Stimulated activated CD4-positive, alpha-beta T cell treated with anti-CD3 and anti-CD28 coated beads, Interleukin-1b, Interleukin-23, amount 100 ng/mL, for 1 hour (primary cell): ENCODE data around the gene CD63.
"Not testable (repeated sequence)": the region's sequence is repeated elsewhere in the genome, so short reads cannot be mapped to it uniquely, and the experiment has no call there.

Source experiments
- DNase-seq, 2 donors: peaks; one replicate each; pipeline ENCODE4 v3.0.0-alpha.2; 2020; ENCODE audit warnings: low read depth in 2 of 2

Gene CD63

GRCh38 chr12:55728939-55729818, at the start of gene CD63:
TSS of gene CD63 (minus strand) at chr12:55729009. CDS start at chr12:55728341, 668 bp downstream.
- DNase-seq, result peak in 1 of 2 donors; percentile 57

- DNase-seq, result no peak
Measured at GRCh38 chr12:55777856-55778255, 49.0 kb upstream of the CD63 start.

GRCh38 chr12:55771736-55772135, 42.9 kb upstream of the CD63 start:
- DNase-seq, result no peak

GRCh38 chr12:55767156-55767555, 38.3 kb upstream of the CD63 start:
- no peak for DNase-seq

GRCh38 chr12:55765736-55766290, 37.0 kb upstream of the CD63 start:
- DNase-seq, result no peak

- no peak for DNase-seq
Measured at GRCh38 chr12:55762646-55763045, 33.8 kb upstream of the CD63 start.

- DNase-seq, result no peak
Measured at GRCh38 chr12:55760663-55761062, 31.9 kb upstream of the CD63 start.

- not testable (repeated sequence) for DNase-seq
Measured at GRCh38 chr12:55758575-55758974, 29.8 kb upstream of the CD63 start.

- no peak for DNase-seq
Measured at GRCh38 chr12:55757701-55758100, 28.9 kb upstream of the CD63 start.

GRCh38 chr12:55755246-55755645, 26.4 kb upstream of the CD63 start:
- DNase-seq, result no peak

- no peak for DNase-seq
Measured at GRCh38 chr12:55748230-55748993, 19.6 kb upstream of the CD63 start.

GRCh38 chr12:55746913-55747231, 18.1 kb upstream of the CD63 start:
- no peak for DNase-seq

GRCh38 chr12:55746174-55746912, 17.5 kb upstream of the CD63 start:
- DNase-seq, result no peak

GRCh38 chr12:55745361-55746173, 16.8 kb upstream of the CD63 start:
- no peak for DNase-seq

- no peak for DNase-seq
Measured at GRCh38 chr12:55744340-55745030, 15.7 kb upstream of the CD63 start.

GRCh38 chr12:55743406-55744339, 14.9 kb upstream of the CD63 start:
- no peak for DNase-seq

- DNase-seq, result no peak
Measured at GRCh38 chr12:55742719-55743405, 14.1 kb upstream of the CD63 start, which contains the start of gene GDF11. TSS of gene GDF11 (plus strand) at chr12:55743122. CDS start at chr12:55743317, 195 bp downstream.

GRCh38 chr12:55741931-55742680, 13.3 kb upstream of the CD63 start:
- DNase-seq, result no peak
